Occipital lobe (tissue), 2 donors: ENCODE results near the gene ZCCHC24. TPM values are rescaled to one million over a fixed set of nuclear protein-coding genes. Genes with fewer than 3 reads are reported as not detected.
"Not testable (repeated sequence)": the region's sequence is repeated elsewhere in the genome, so short reads cannot be mapped to it uniquely, and the experiment has no call there.

Experiments
- DNase-seq: peaks from one replicate; lab custom pipeline; 2025; lab: John Stamatoyannopoulos, UW
- total RNA-seq: library from RNA; depleted of rRNA; stranded (reverse); fragments of >200 nt; gene quantifications from one replicate; pipeline ENCODE4 v1.2.3, GENCODE V29; 2014

Gene ZCCHC24
- total RNA-seq, 1 donor from 2014 or later, result 6.2 TPM

DNA sequence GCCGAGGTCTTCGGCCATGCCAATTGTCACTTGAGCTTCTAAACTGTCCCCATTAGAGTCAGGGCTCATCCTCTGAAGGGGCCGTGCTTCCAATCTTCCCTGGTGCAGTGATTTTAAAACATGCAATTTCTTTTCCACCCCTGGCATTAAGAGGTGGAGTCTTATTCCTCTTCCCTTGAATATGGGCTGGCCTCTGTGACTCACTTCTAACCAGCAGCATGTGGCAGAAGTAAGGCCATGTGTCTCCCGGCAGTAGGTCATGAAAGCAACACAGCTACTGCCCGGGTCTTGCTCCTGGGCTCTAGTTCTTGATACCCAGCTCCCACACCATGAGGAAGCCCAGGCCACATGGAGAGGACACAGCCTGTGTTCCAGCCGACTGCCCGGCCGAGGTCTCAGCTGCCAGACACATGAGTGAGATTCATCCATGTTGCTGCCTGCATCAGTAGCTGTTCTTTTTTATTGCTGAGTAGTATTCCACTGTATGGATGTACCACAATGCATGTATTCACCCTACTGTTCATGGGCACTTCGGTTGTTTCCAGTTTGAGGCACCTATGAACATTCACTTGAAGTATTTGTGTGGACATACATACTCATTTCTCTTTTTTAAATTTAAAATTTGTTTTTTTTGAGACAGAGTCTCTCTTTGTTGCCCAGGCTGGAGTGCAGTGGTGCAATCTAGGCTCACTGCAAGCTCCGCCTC lies 112.7 kb downstream of the ZCCHC24 start:
- DNase-seq, result not testable (repeated sequence)

Other genes starting within 250 kb of the ZCCHC24 start
- gene PPIF, start 98.2 kb downstream of the ZCCHC24 start, total RNA-seq, result 5.8 TPM
- gene EIF5AL1, start 66.9 kb upstream of the ZCCHC24 start, total RNA-seq, result 0.16 TPM
- not detected for gene SFTPA2, start 114.8 kb upstream of the ZCCHC24 start, total RNA-seq
- 0.16 TPM for gene SFTPA1, start 165.3 kb upstream of the ZCCHC24 start, total RNA-seq